B cell (primary cell): Measurements from ENCODE around the gene STK24. TPM values are rescaled to one million over a fixed set of nuclear protein-coding genes. Genes with fewer than 3 reads are reported as not detected.

ENCODE experiments used
- ATAC-seq: fragments of 200-7000 bp; cut with Tn5 transposase; one replicate; pipeline ENCODE4 v1.10.0; 2021; ENCODE audit warnings: low read depth, mild to moderate bottlenecking, moderate number of reproducible peaks, moderate library complexity
- CTCF ChIA-PET: fragments of 350-600 bp; sonication (Branson Sonifier 250); formaldehyde crosslinking; loops from one replicate; lab custom pipeline; 2021; ENCODE audit warnings: antibody characterized with exemption, inconsistent platforms; lab: Charles Lee
- POLR2A ChIA-PET: fragments of 350-600 bp; sonication (Branson Sonifier 250); formaldehyde crosslinking; loops from one replicate; lab custom pipeline; 2021; ENCODE audit warnings: antibody characterized with exemption; lab: Charles Lee
- DNase-seq: peaks from one replicate; pipeline ENCODE4 v3.0.0; 2013
- H2AFZ ChIP-seq: 2 replicates; pipeline ENCODE4 v1.6.1; 2012; ENCODE audit warnings: mild to moderate bottlenecking, low read depth, low read length; ENCODE audit not compliant: insufficient read depth, poor library complexity, severe bottlenecking
- H3K27ac ChIP-seq, 2 donors: 1 replicate in 1 of 2; 2 replicates in 1 of 2; pipeline ENCODE4 v1.5.1; 2012 to 2013; ENCODE audit warnings: low read length in 2 of 2, mild to moderate bottlenecking in 2 of 2, moderate library complexity in 1 of 2
- H3K27me3 ChIP-seq, 4 experiments: fragments of 200-600 bp in 1 of 4; sonication (generic) in 1 of 4; replicated peaks in 1 of 4; 1 replicate in 2 of 4; 2 replicates in 2 of 4; pipeline versions ENCODE4 v1.6.1 to v1.7.0; 2013 to 2016; ENCODE audit warnings: low read length in 3 of 4, mild to moderate bottlenecking in 2 of 4, mixed read lengths in 1 of 4, moderate library complexity in 1 of 4; ENCODE audit not compliant: insufficient read depth in 4 of 4, control insufficient read depth in 3 of 4; ENCODE audit errors: control extremely low read depth in 1 of 4
- H3K36me3 ChIP-seq, 2 experiments: replicated peaks in 1 of 2; 1 replicate in 1 of 2; 2 replicates in 1 of 2; pipeline versions ENCODE4 v1.6.1 to v1.7.1; 2013; ENCODE audit warnings: low read length in 1 of 2; ENCODE audit not compliant: insufficient read depth in 2 of 2, control insufficient read depth in 1 of 2; ENCODE audit errors: control extremely low read depth in 1 of 2, extremely low read depth in 1 of 2
- H3K4me1 ChIP-seq, 2 donors: fragments of 200-600 bp in 1 of 2; sonication (generic) in 1 of 2; 1 replicate in 1 of 2; 2 replicates in 1 of 2; pipeline versions ENCODE4 v1.5.1 to v1.6.1; 2013 to 2017; ENCODE audit warnings: low read length in 2 of 2; ENCODE audit not compliant: control insufficient read depth in 2 of 2, insufficient read depth in 2 of 2
- H3K4me2 ChIP-seq: replicated peaks from 2 replicates; pipeline ENCODE3; 2012; ENCODE audit warnings: mild to moderate bottlenecking, low read depth, low read length; ENCODE audit not compliant: poor library complexity, severe bottlenecking
- H3K4me3 ChIP-seq, 5 experiments: fragments of 200-600 bp in 1 of 5; sonication (generic) in 1 of 5; 1 replicate in 3 of 5; 2 replicates in 2 of 5; pipeline versions ENCODE4 v1.5.1 to v1.7.0; 2011 to 2016; ENCODE audit warnings: low read length in 4 of 5, mild to moderate bottlenecking in 4 of 5, low read depth in 2 of 5, control low read depth in 1 of 5, moderate library complexity in 1 of 5; ENCODE audit not compliant: insufficient read depth in 1 of 5; ENCODE audit errors: control extremely low read depth in 1 of 5, extremely low read depth in 1 of 5
- H3K79me2 ChIP-seq: fragments of 200-600 bp; sonication (generic); one replicate; pipeline ENCODE4 v1.6.0; 2016; ENCODE audit warnings: low read length; ENCODE audit not compliant: control insufficient read depth, insufficient read depth
- H3K9ac ChIP-seq: fragments of 200-600 bp; sonication (generic); 2 replicates; pipeline ENCODE4 v1.6.1; 2017; ENCODE audit warnings: mild to moderate bottlenecking, low read length, moderate library complexity
- H3K9me3 ChIP-seq, 3 donors: one replicate each; pipeline versions ENCODE4 v1.6.1 to v1.7.1; 2013; ENCODE audit warnings: low read length in 2 of 3; ENCODE audit not compliant: control insufficient read depth in 2 of 3, insufficient read depth in 1 of 3; ENCODE audit errors: control extremely low read depth in 1 of 3
- H4K20me1 ChIP-seq: 2 replicates; pipeline ENCODE4 v1.6.0; 2012; ENCODE audit warnings: mild to moderate bottlenecking, low read length; ENCODE audit not compliant: insufficient read depth, control insufficient read depth, poor library complexity, severe bottlenecking
- H3K27ac Mint-ChIP-seq: one replicate; pipeline ENCODE4 v1.8.0; 2021; ENCODE audit warnings: mixed read lengths
- H3K27me3 Mint-ChIP-seq: one replicate; pipeline ENCODE4 v1.8.0; 2021; ENCODE audit warnings: mixed read lengths
- H3K4me1 Mint-ChIP-seq: one replicate; pipeline ENCODE4 v1.8.0; 2021; ENCODE audit warnings: mixed read lengths
- H3K4me3 Mint-ChIP-seq: one replicate; pipeline ENCODE4 v1.8.0; 2021; ENCODE audit warnings: mixed read lengths
- H3K9me3 Mint-ChIP-seq: one replicate; pipeline ENCODE4 v1.8.0; 2022; ENCODE audit warnings: mixed read lengths; ENCODE audit not compliant: insufficient read depth
- EZH2 ChIP-seq: IDR thresholded peaks from 2 replicates; pipeline ENCODE4 v1.6.1; 2012; ENCODE audit warnings: borderline replicate concordance, low read depth, mild to moderate bottlenecking, moderate library complexity, low read length; ENCODE audit not compliant: insufficient read depth, poor library complexity, severe bottlenecking
- WGBS: methylation state at CpG from one replicate; pipeline ENCODE4 v1.1.5; 2013; ENCODE audit warnings: missing lambda C conversion rate; ENCODE audit not compliant: insufficient coverage; 5-methylcytosine and 5-hydroxymethylcytosine counted together
- intact Hi-C: fragments of 100-400 bp; cut with micrococcal nuclease; formaldehyde crosslinking; loops from one replicate; pipeline ENCODE4 v1.10.0; 2022
- polyA plus RNA-seq: library from polyadenylated mRNA; depleted of rRNA; stranded (reverse); fragments of >200 nt; gene quantifications from 2 replicates; pipeline ENCODE4 v1.2.3, GENCODE V29; 2012
- total RNA-seq, 2 donors: library from RNA; stranded (reverse); fragments of 120-200 nt in 1 of 2; gene quantifications; 1 replicate in 1 of 2; 2 replicates in 1 of 2; pipeline versions ENCODE4 v1.2.3 to v1.2.4, GENCODE V29; 2013 to 2022
- TF ChIP-seq, protein P1 (sequence below): fragments of 200-600 bp; IDR thresholded peaks from one replicate; pipeline ENCODE4 v1.8.0; 2022; ENCODE audit warnings: antibody characterized with exemption, mild to moderate bottlenecking

Gene STK24
- total and polyA plus RNA-seq, 2 donors (not counting 1 experiment from before 2014, with no cell fraction given): 47.2 to 117 TPM

DNA sequence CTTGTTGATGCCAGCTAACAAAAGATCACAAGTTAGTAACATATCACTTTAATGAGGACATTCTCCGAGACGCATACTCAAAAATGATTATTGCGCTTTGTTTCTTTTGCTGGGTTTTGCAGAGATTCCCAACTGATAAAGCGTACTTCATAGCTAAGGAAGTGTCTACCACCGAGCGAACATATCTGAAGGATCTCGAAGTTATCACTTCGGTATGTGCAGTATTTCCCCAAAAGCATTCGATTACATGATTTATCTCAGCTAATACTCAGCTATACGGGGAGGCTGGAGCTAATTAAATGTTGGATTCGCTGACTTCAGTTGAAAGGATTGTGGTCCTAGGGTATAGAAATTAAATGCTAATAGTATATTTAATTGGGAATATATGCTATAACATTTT lies 166.3 kb downstream of the STK24 start:
- Histone ChIP-seq H3K79me2 (no peaks in the 10 kb centered on the region), H3K9ac (no peak overlapping the region), H3K27me3 (peaks cover 0 to 18% (median 7%) of the 10 kb centered on the region in 4 experiments), H3K27ac (no peak overlapping the region), H4K20me1 (no peaks in the 10 kb centered on the region), H3K4me2 (no peak overlapping the region), H3K4me3 (no peak overlapping the region), H2AFZ (no peak overlapping the region), H3K9me3 (no peaks in the 10 kb centered on the region), H3K4me1 (peaks cover 5 to 7% of the 10 kb centered on the region in 2 donors), H3K36me3 (no peaks in the 10 kb centered on the region)
- ChIA-PET CTCF (no interaction called here), POLR2A (no interaction called here)
- 96% methylated on average over 7 of the region's 11 CpGs for WGBS
- no peak for ATAC-seq
- no peak for DNase-seq
- intact Hi-C loops: no loop called here
- H3K4me3 Mint-ChIP-seq: no peak overlapping the region
- TF ChIP-seq, protein P1, sequence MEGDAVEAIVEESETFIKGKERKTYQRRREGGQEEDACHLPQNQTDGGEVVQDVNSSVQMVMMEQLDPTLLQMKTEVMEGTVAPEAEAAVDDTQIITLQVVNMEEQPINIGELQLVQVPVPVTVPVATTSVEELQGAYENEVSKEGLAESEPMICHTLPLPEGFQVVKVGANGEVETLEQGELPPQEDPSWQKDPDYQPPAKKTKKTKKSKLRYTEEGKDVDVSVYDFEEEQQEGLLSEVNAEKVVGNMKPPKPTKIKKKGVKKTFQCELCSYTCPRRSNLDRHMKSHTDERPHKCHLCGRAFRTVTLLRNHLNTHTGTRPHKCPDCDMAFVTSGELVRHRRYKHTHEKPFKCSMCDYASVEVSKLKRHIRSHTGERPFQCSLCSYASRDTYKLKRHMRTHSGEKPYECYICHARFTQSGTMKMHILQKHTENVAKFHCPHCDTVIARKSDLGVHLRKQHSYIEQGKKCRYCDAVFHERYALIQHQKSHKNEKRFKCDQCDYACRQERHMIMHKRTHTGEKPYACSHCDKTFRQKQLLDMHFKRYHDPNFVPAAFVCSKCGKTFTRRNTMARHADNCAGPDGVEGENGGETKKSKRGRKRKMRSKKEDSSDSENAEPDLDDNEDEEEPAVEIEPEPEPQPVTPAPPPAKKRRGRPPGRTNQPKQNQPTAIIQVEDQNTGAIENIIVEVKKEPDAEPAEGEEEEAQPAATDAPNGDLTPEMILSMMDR: no peak
- no peak for TF ChIP-seq EZH2
- no peaks in the 10 kb centered on the region for H3K9me3 Mint-ChIP-seq
- H3K4me1 Mint-ChIP-seq: peaks cover 7% of the 10 kb centered on the region
- peaks cover 49% of the 10 kb centered on the region for H3K27me3 Mint-ChIP-seq
- H3K27ac Mint-ChIP-seq: no peak overlapping the region

DNA sequence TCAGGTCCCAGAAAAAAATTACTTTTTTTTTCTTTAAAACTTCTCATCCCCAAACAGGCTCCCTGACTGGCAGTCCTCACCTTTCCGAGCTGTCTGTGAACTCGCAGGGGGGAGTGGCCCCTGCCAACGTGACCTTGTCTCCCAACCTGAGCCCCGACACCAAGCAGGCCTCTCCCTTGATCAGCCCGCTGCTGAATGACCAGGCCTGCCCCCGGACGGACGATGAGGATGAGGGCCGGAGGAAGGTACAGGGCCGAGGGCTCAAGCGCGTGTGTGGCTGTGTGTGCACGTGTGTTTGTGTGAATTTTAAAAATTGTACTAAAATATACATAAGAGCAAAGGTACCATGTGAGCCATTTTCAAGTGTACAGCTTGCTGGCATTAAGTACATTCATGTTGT lies 167.6 kb downstream of the STK24 start:
- ATAC-seq (no peak), DNase-seq (no peak)
- Histone ChIP-seq H3K79me2 (no peaks in the 10 kb centered on the region), H3K4me1 (peaks cover 5 to 7% of the 10 kb centered on the region in 2 donors), H3K27me3 (peaks cover 0 to 18% (median 7%) of the 10 kb centered on the region in 4 experiments), H3K9me3 (no peaks in the 10 kb centered on the region), H3K36me3 (no peaks in the 10 kb centered on the region), H3K4me3 (no peak overlapping the region), H3K4me2 (no peak overlapping the region), H2AFZ (no peak overlapping the region), H4K20me1 (no peaks in the 10 kb centered on the region), H3K9ac (no peak overlapping the region), H3K27ac (no peak overlapping the region)
- ChIA-PET POLR2A (no interaction called here), CTCF (interaction anchor here (1.2 kb wide), 1 partner anchor 264 kb away, joined by 3 read pairs; no protein-coding TSS in a partner anchor)
- H3K27me3 Mint-ChIP-seq: peaks cover 49% of the 10 kb centered on the region
- no peak overlapping the region for H3K27ac Mint-ChIP-seq
- WGBS: 96% methylated on average over 4 of the region's 13 CpGs
- no peak overlapping the region for H3K4me3 Mint-ChIP-seq
- TF ChIP-seq, protein P1: no peak
- TF ChIP-seq EZH2: no peak
- H3K4me1 Mint-ChIP-seq: peaks cover 7% of the 10 kb centered on the region
- no peaks in the 10 kb centered on the region for H3K9me3 Mint-ChIP-seq
- intact Hi-C loops: no loop called here
